ENCODE data around the gene COPS6. TPM values are rescaled to one million over a fixed set of nuclear protein-coding genes. Genes with fewer than 3 reads are reported as not detected.
A peak's percentile ranks its signal among the peaks of the same experiment; 100 is the strongest.

Gene COPS6
- total and polyA plus RNA-seq, 4 donors, result 28.7 to 63.2 (median 46.8) TPM

DNA sequence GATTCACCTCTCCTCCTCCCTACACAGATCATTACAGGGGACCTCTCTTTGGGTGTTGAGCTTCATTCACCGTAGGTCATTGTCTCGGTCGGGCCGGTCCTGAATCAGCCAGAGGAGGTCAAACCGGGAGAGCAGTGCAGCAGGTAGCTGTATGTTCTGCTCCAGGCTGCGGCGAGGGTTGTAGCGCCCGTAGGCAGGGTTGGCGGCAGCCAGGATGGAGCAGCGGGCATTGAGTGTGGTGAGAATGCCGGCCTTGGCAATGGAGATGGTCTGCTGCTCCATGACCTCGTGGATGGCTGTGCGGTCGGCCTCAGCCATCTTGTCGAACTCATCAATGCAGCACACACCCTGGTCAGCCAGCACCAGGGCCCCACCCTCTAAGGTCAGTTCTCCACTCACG lies 6.9 kb downstream of the COPS6 start:
- DNase-seq (ENCODE audit: low spot score), result no peak
- Histone ChIP-seq H3K27me3 (ENCODE audit: control insufficient read depth in 4 of 4, insufficient read depth in 4 of 4, low read length in 3 of 4) (no peaks in the 10 kb centered on the region), H3K4me3 (ENCODE audit: low read depth in 1 of 3, low read length in 3 of 3) (no peak overlapping the region), H3K27ac (ENCODE audit: low read depth in 1 of 2, low read length in 2 of 2) (no peak overlapping the region), H3K36me3 (ENCODE audit: control insufficient read depth in 4 of 4, insufficient read depth in 3 of 4, low read depth in 1 of 4, low read length in 3 of 4) (peaks cover 33 to 85% (median 61%) of the 10 kb centered on the region in 4 donors), H3K9me3 (ENCODE audit: control insufficient read depth in 4 of 4, low read length in 3 of 4) (no peaks in the 10 kb centered on the region), H3K4me1 (ENCODE audit: control insufficient read depth in 4 of 4, insufficient read depth in 4 of 4, low read length in 3 of 4) (peaks cover 0 to 17% (median 12%) of the 10 kb centered on the region in 4 donors), H3K9ac (ENCODE audit: low read depth in 1 of 2, low read length in 2 of 2) (no peak overlapping the region)
- no peak for TF ChIP-seq FOXA2 (IDR thresholded peaks at IDR 0.05)
- no peak for TF ChIP-seq HNF4A (conservative IDR thresholded peaks at IDR 0.05)
- no peak for TF ChIP-seq GABPA (IDR thresholded peaks at IDR 0.05 in 1 of 2, conservative IDR thresholded peaks at IDR 0.05 in 1 of 2)
- no peak for TF ChIP-seq SP1 (IDR thresholded peaks at IDR 0.05)
- TF ChIP-seq NR2F2 (IDR thresholded peaks at IDR 0.05), result no peak
- no peak for TF ChIP-seq RXRA (IDR thresholded peaks at IDR 0.05)
- no peak for TF ChIP-seq JUND (IDR thresholded peaks at IDR 0.05)
- no peak for TF ChIP-seq HNF4G (IDR thresholded peaks at IDR 0.05)
- 94% methylated on average over 17 of the region's 17 CpGs for WGBS

DNA sequence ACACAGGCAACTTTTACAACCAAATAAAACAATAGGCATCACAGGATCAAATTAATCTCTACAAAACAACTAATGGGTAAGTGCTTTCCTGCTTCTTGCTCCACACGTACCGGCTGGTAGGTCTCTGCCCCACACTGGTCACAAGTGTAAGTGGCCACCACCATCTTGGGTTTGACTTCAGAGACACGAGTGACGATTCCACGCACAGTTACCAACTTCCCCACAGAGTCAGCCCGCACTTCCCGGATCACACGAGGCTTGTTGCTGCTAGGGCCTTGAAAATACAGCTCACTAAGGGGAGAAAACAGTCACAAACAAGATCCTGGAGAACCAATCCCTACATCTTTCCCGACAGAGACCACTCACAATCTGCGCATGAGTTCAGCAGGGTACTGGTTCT lies 10.1 kb downstream of the COPS6 start:
- Histone ChIP-seq H3K9me3 (ENCODE audit: control insufficient read depth in 4 of 4, low read length in 3 of 4) (no peaks in the 10 kb centered on the region), H3K9ac (ENCODE audit: low read depth in 1 of 2, low read length in 2 of 2) (no peak overlapping the region), H3K4me3 (ENCODE audit: low read depth in 1 of 3, low read length in 3 of 3) (no peak overlapping the region), H3K27ac (ENCODE audit: low read depth in 1 of 2, low read length in 2 of 2) (no peak overlapping the region), H3K4me1 (ENCODE audit: control insufficient read depth in 4 of 4, insufficient read depth in 4 of 4, low read length in 3 of 4) (peaks cover 0 to 21% (median 14%) of the 10 kb centered on the region in 4 donors), H3K36me3 (ENCODE audit: control insufficient read depth in 4 of 4, insufficient read depth in 3 of 4, low read depth in 1 of 4, low read length in 3 of 4) (peaks cover 20 to 53% (median 41%) of the 10 kb centered on the region in 4 donors), H3K27me3 (ENCODE audit: control insufficient read depth in 4 of 4, insufficient read depth in 4 of 4, low read length in 3 of 4) (no peaks in the 10 kb centered on the region)
- DNase-seq (ENCODE audit: low spot score), result no peak
- no peak for TF ChIP-seq RXRA (IDR thresholded peaks at IDR 0.05)
- WGBS, result 87% methylated on average over 10 of the region's 10 CpGs

DNA sequence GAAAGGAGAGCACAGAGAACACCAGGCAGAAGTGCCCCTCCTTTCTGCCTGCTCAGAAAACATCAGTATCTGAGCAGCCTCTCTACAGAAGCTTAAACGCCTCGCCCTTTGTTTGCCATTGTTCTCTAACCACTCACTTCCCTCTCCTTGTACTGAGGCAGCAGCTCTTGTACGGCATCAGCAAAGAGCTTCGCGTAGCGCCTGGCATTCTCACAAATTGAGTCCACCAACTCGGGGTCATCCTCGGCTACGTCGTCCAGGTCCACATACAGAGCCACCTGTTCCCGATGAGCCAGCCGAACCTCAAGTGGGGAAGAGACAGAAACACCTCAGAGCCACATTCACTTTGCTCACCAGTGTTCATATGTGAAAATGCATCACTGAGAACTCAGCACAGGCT lies 10.7 kb downstream of the COPS6 start:
- TF ChIP-seq TAF1 (conservative IDR thresholded peaks at IDR 0.05) (no peak), FOXA1 (IDR thresholded peaks at IDR 0.05) (no peak), RAD21 (IDR thresholded peaks at IDR 0.05) (no peak)
- TF ChIP-seq, protein P1, sequence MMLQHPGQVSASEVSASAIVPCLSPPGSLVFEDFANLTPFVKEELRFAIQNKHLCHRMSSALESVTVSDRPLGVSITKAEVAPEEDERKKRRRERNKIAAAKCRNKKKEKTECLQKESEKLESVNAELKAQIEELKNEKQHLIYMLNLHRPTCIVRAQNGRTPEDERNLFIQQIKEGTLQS (IDR thresholded peaks at IDR 0.05), result no peak
- H3K4me1 ChIP-seq (ENCODE audit: control insufficient read depth in 4 of 4, insufficient read depth in 4 of 4, low read length in 3 of 4), result peaks cover 0 to 20% (median 14%) of the 10 kb centered on the region in 4 donors
- no peaks in the 10 kb centered on the region for H3K9me3 ChIP-seq (ENCODE audit: control insufficient read depth in 4 of 4, low read length in 3 of 4)
- H3K9ac ChIP-seq (ENCODE audit: low read depth in 1 of 2, low read length in 2 of 2), result peak overlapping the region; percentile 64 to 89
- H3K4me3 ChIP-seq (ENCODE audit: low read depth in 1 of 3, low read length in 3 of 3), result peak overlapping the region; percentile 81 to 87 (median 82)
- H3K27me3 ChIP-seq (ENCODE audit: control insufficient read depth in 4 of 4, insufficient read depth in 4 of 4, low read length in 3 of 4), result no peaks in the 10 kb centered on the region
- 80% methylated on average over 12 of the region's 12 CpGs for WGBS
- H3K36me3 ChIP-seq (ENCODE audit: control insufficient read depth in 4 of 4, insufficient read depth in 3 of 4, low read depth in 1 of 4, low read length in 3 of 4), result peaks cover 18 to 47% (median 38%) of the 10 kb centered on the region in 4 donors
- no peak overlapping the region for H3K27ac ChIP-seq (ENCODE audit: low read depth in 1 of 2, low read length in 2 of 2)
- no peak for DNase-seq (ENCODE audit: low spot score)

DNA sequence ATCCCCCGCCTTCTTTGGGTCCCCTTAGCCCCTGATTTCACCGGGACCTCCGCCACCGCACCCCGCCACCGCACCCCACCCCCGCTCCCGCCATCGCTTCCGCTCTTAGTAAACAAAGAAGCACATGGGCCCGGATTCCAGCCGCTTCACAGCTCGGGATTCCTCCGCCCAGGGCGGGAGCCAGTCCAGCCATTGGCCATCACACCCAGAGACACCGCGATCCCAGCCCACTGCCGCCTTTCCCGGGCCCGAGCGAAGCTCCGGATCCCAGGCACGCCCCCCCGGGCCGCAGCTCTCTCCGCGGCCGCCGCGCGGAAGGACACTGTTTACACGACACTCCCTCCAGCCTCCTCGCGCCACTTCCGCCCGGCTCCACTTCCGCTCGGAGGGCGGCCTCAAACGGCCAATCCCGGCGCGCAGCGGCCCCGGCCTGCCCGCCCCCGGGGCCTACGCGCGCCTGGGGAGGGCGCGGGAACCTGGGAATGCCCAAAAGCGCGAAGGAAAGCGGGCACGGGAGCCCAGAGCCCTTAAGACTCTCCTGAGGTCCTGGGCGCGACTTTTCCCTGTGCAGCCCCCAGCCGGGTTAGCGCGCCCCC lies 11.7 kb downstream of the COPS6 start:
- under 1% methylated on average over 61 of the region's 61 CpGs for WGBS
- H3K27me3 ChIP-seq (ENCODE audit: control insufficient read depth in 4 of 4, insufficient read depth in 4 of 4, low read length in 3 of 4), result no peaks in the 10 kb centered on the region
- peaks cover 16 to 42% (median 33%) of the 10 kb centered on the region in 4 donors for H3K36me3 ChIP-seq (ENCODE audit: control insufficient read depth in 4 of 4, insufficient read depth in 3 of 4, low read depth in 1 of 4, low read length in 3 of 4)
- peak; percentile 88 for DNase-seq (ENCODE audit: low spot score)
- peaks cover 0 to 20% (median 14%) of the 10 kb centered on the region in 4 donors for H3K4me1 ChIP-seq (ENCODE audit: control insufficient read depth in 4 of 4, insufficient read depth in 4 of 4, low read length in 3 of 4)
- H3K9me3 ChIP-seq (ENCODE audit: control insufficient read depth in 4 of 4, low read length in 3 of 4), result no peaks in the 10 kb centered on the region
- peak overlapping the region; percentile 81 to 87 (median 82) for H3K4me3 ChIP-seq (ENCODE audit: low read depth in 1 of 3, low read length in 3 of 3)
- peak overlapping the region; percentile 64 to 89 for H3K9ac ChIP-seq (ENCODE audit: low read depth in 1 of 2, low read length in 2 of 2)
- H3K27ac ChIP-seq (ENCODE audit: low read depth in 1 of 2, low read length in 2 of 2), result peak overlapping the region; percentile 90 to 94
- TF ChIP-seq, protein P2, sequence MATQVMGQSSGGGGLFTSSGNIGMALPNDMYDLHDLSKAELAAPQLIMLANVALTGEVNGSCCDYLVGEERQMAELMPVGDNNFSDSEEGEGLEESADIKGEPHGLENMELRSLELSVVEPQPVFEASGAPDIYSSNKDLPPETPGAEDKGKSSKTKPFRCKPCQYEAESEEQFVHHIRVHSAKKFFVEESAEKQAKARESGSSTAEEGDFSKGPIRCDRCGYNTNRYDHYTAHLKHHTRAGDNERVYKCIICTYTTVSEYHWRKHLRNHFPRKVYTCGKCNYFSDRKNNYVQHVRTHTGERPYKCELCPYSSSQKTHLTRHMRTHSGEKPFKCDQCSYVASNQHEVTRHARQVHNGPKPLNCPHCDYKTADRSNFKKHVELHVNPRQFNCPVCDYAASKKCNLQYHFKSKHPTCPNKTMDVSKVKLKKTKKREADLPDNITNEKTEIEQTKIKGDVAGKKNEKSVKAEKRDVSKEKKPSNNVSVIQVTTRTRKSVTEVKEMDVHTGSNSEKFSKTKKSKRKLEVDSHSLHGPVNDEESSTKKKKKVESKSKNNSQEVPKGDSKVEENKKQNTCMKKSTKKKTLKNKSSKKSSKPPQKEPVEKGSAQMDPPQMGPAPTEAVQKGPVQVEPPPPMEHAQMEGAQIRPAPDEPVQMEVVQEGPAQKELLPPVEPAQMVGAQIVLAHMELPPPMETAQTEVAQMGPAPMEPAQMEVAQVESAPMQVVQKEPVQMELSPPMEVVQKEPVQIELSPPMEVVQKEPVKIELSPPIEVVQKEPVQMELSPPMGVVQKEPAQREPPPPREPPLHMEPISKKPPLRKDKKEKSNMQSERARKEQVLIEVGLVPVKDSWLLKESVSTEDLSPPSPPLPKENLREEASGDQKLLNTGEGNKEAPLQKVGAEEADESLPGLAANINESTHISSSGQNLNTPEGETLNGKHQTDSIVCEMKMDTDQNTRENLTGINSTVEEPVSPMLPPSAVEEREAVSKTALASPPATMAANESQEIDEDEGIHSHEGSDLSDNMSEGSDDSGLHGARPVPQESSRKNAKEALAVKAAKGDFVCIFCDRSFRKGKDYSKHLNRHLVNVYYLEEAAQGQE (IDR thresholded peaks at IDR 0.05), result no peak
- TF ChIP-seq HNF4A (conservative IDR thresholded peaks at IDR 0.05) (no peak), NR2F2 (IDR thresholded peaks at IDR 0.05) (peak; percentile 46), RAD21 (IDR thresholded peaks at IDR 0.05) (peak in 1 of 2 donors; percentile 39), SP1 (IDR thresholded peaks at IDR 0.05) (peak; percentile 67), HNF4G (IDR thresholded peaks at IDR 0.05) (no peak), EGR1 (IDR thresholded peaks at IDR 0.05; ENCODE audit: low read depth in 2 of 2) (peak; percentile 44 to 64), FOXA2 (IDR thresholded peaks at IDR 0.05) (peak; percentile 47), JUND (IDR thresholded peaks at IDR 0.05) (no peak), YY1 (IDR thresholded peaks at IDR 0.05) (peak; percentile 88), RXRA (IDR thresholded peaks at IDR 0.05) (peak; percentile 13 to 30)
- TF ChIP-seq, protein P3, sequence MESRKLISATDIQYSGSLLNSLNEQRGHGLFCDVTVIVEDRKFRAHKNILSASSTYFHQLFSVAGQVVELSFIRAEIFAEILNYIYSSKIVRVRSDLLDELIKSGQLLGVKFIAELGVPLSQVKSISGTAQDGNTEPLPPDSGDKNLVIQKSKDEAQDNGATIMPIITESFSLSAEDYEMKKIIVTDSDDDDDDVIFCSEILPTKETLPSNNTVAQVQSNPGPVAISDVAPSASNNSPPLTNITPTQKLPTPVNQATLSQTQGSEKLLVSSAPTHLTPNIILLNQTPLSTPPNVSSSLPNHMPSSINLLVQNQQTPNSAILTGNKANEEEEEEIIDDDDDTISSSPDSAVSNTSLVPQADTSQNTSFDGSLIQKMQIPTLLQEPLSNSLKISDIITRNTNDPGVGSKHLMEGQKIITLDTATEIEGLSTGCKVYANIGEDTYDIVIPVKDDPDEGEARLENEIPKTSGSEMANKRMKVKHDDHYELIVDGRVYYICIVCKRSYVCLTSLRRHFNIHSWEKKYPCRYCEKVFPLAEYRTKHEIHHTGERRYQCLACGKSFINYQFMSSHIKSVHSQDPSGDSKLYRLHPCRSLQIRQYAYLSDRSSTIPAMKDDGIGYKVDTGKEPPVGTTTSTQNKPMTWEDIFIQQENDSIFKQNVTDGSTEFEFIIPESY (IDR thresholded peaks at IDR 0.05), result no peak
- TF ChIP-seq, protein P1 (IDR thresholded peaks at IDR 0.05), result no peak
- TF ChIP-seq, protein P4, sequence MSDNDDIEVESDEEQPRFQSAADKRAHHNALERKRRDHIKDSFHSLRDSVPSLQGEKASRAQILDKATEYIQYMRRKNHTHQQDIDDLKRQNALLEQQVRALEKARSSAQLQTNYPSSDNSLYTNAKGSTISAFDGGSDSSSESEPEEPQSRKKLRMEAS (IDR thresholded peaks at IDR 0.05), result peak; percentile 95
